Measurements from ENCODE around the gene PDCD10.

The PDCD10 gene

GRCh38 chr3:167656821-167657220 is 77.9 kb downstream of the PDCD10 start:
- ATAC-seq, result no peak
- TF ChIP-seq POU6F1 (CRISPR knock-in tag; IDR thresholded peaks at IDR 0.05; ENCODE audit: borderline replicate concordance, low read depth) (no peak), GLIS3 (CRISPR knock-in tag; IDR thresholded peaks at IDR 0.05) (no peak), CSRNP3 (CRISPR knock-in tag; IDR thresholded peaks at IDR 0.05) (no peak), PPARA (CRISPR knock-in tag; IDR thresholded peaks at IDR 0.05; ENCODE audit: borderline replicate concordance) (no peak), ARNTL (CRISPR knock-in tag; IDR thresholded peaks at IDR 0.05; ENCODE audit: borderline replicate concordance, low read depth) (no peak), CSDC2 (CRISPR knock-in tag; IDR thresholded peaks at IDR 0.05) (no peak), PATZ1 (CRISPR knock-in tag; IDR thresholded peaks at IDR 0.05; ENCODE audit: borderline replicate concordance) (no peak), ZFP30 (CRISPR knock-in tag; IDR thresholded peaks at IDR 0.05) (no peak), ZFP3 (CRISPR knock-in tag; IDR thresholded peaks at IDR 0.05) (no peak), TSHZ2 (CRISPR knock-in tag; IDR thresholded peaks at IDR 0.05) (no peak), OSR1 (CRISPR knock-in tag; IDR thresholded peaks at IDR 0.05) (no peak)

- no peak for ATAC-seq
- TF ChIP-seq ZFP30 (CRISPR knock-in tag; IDR thresholded peaks at IDR 0.05) (no peak), TCF4 (CRISPR knock-in tag; IDR thresholded peaks at IDR 0.05; ENCODE audit: borderline replicate concordance) (no peak), ZFP3 (CRISPR knock-in tag; IDR thresholded peaks at IDR 0.05) (no peak), TSHZ2 (CRISPR knock-in tag; IDR thresholded peaks at IDR 0.05) (no peak), ISL1 (CRISPR knock-in tag; IDR thresholded peaks at IDR 0.05) (no peak), BACH2 (CRISPR knock-in tag; IDR thresholded peaks at IDR 0.05; ENCODE audit: borderline replicate concordance) (no peak), ESRRG (CRISPR knock-in tag; IDR thresholded peaks at IDR 0.05) (no peak), TOX (CRISPR knock-in tag; IDR thresholded peaks at IDR 0.05; ENCODE audit: borderline replicate concordance) (no peak), ZNF8 (CRISPR knock-in tag; IDR thresholded peaks at IDR 0.05) (no peak), ARNTL (CRISPR knock-in tag; IDR thresholded peaks at IDR 0.05; ENCODE audit: borderline replicate concordance, low read depth) (no peak), CREB5 (CRISPR knock-in tag; IDR thresholded peaks at IDR 0.05; ENCODE audit: low read depth) (no peak), PPARA (CRISPR knock-in tag; IDR thresholded peaks at IDR 0.05; ENCODE audit: borderline replicate concordance) (no peak), CSDC2 (CRISPR knock-in tag; IDR thresholded peaks at IDR 0.05) (no peak), POU6F1 (CRISPR knock-in tag; IDR thresholded peaks at IDR 0.05; ENCODE audit: borderline replicate concordance, low read depth) (no peak), CSRNP3 (CRISPR knock-in tag; IDR thresholded peaks at IDR 0.05) (no peak), GLIS3 (CRISPR knock-in tag; IDR thresholded peaks at IDR 0.05) (no peak), SNAI2 (CRISPR knock-in tag; IDR thresholded peaks at IDR 0.05) (no peak), ZNF70 (CRISPR knock-in tag; IDR thresholded peaks at IDR 0.05) (no peak)
These were observed 80.9 kb downstream of the PDCD10 start, which contains the start of gene WDR49 for GRCh38 chr3:167653760-167654159. Gene WDR49, minus strand, starts transcription at chr3:167653942. Its CDS starts 517 bp downstream, at chr3:167653425.

Data from SK-N-SH treated with all-trans-retinoic acid at 6 μM for 48 hours (cell line).